Thoracic aorta (tissue), 2 donors: Measurements from ENCODE around the gene MED25. TPM values are rescaled to one million over a fixed set of nuclear protein-coding genes. Genes with fewer than 3 reads are reported as not detected.

ENCODE experiments used
- ATAC-seq: fragments of 150-250 bp; one replicate; pipeline ENCODE4 v1.8.0; 2017; ENCODE audit warnings: low read depth; ENCODE audit not compliant: insufficient number of reproducible peaks, low FRiP score
- DNase-seq: peaks from one replicate; pipeline ENCODE4 v3.0.0-alpha.2; 2020; ENCODE audit warnings: low spot score
- H3K27ac ChIP-seq, 2 donors: fragments of 200-600 bp; sonication (generic); 1 replicate in 1 of 2; 2 replicates in 1 of 2; pipeline ENCODE4 v1.5.1; 2016; ENCODE audit warnings: mild to moderate bottlenecking in 2 of 2, moderate library complexity in 2 of 2
- H3K27me3 ChIP-seq: fragments of 200-600 bp; sonication (generic); replicated peaks from 2 replicates; pipeline ENCODE4 v1.6.0; 2016; ENCODE audit warnings: mild to moderate bottlenecking; ENCODE audit not compliant: insufficient read depth
- H3K36me3 ChIP-seq: fragments of 200-600 bp; sonication (generic); one replicate; pipeline ENCODE4 v1.5.1; 2016
- H3K4me1 ChIP-seq, 2 donors: fragments of 200-600 bp; sonication (generic); 1 replicate in 1 of 2; 2 replicates in 1 of 2; pipeline versions ENCODE4 v1.5.1 to v1.6.0; 2016; ENCODE audit warnings: low read depth in 2 of 2, mild to moderate bottlenecking in 1 of 2; ENCODE audit not compliant: control insufficient read depth in 1 of 2
- H3K4me3 ChIP-seq: fragments of 200-600 bp; sonication (generic); 2 replicates; pipeline ENCODE4 v1.5.1; 2016; ENCODE audit warnings: mild to moderate bottlenecking
- H3K9me3 ChIP-seq: fragments of 200-600 bp; sonication (generic); 2 replicates; pipeline ENCODE4 v1.5.1; 2016
- CTCF ChIP-seq: fragments of 200-600 bp; sonication (generic); IDR thresholded peaks from one replicate; pipeline ENCODE4 v1.5.1; 2019; ENCODE audit warnings: antibody characterized with exemption
- total RNA-seq, 2 donors: library from RNA; depleted of rRNA; stranded (reverse); fragments of >200 nt; gene quantifications; one replicate each; pipeline versions ENCODE4 v1.1.0 to v1.2.3, GENCODE V29; 2016

The MED25 gene
- total RNA-seq, 2 donors from 2014 or later: 29.8 to 37.0 TPM

GRCh38 chr19:49879243-49879963, 61.3 kb downstream of the MED25 start:
- ATAC-seq (no peak), DNase-seq (no peak)
- H3K36me3 ChIP-seq: peaks cover 40% of the 10 kb centered on the region

GRCh38 chr19:49880162-49880869, 62.2 kb downstream of the MED25 start:
- no peak overlapping the region for H3K4me3 ChIP-seq
- no peak for ATAC-seq
- no peaks in the 10 kb centered on the region for H3K27me3 ChIP-seq
- peaks cover 8 to 22% of the 10 kb centered on the region in 2 donors for H3K4me1 ChIP-seq
- no peaks in the 10 kb centered on the region for H3K9me3 ChIP-seq
- H3K36me3 ChIP-seq: peaks cover 48% of the 10 kb centered on the region
- no peak overlapping the region for H3K27ac ChIP-seq
- no peak for DNase-seq
- no peak for TF ChIP-seq CTCF

More at GRCh38 chr19:49879243-49879963, 61.3 kb downstream of the MED25 start:
- TF ChIP-seq CTCF: no peak
- no peak overlapping the region for H3K4me3 ChIP-seq
- peaks cover 9 to 30% of the 10 kb centered on the region in 2 donors for H3K4me1 ChIP-seq
- H3K9me3 ChIP-seq: no peaks in the 10 kb centered on the region
- H3K27me3 ChIP-seq: no peaks in the 10 kb centered on the region
- no peak overlapping the region for H3K27ac ChIP-seq

DNA sequence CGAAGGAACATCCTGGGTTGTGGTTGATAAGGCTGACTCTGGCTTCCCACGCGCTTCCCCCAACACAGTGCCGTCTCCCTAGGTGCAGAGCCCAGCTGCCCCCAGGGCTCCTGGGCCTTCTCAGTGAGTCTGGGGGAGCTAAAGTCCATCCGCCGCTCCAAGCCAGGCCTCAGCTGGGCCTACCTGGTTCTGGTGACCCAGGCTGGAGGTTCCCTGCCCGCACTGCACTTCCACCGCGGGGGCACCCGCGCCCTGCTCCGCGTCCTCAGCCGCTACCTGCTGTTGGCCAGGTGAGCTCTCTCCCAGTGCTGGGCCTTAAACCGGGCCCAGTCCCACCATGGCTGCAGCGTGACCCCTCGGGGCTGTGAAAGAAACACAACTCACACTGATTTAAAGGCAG, 63.1 kb downstream of the MED25 start:
- Histone ChIP-seq H3K27ac (no peak overlapping the region), H3K4me1 (peaks cover 3 to 15% of the 10 kb centered on the region in 2 donors), H3K36me3 (peaks cover 48% of the 10 kb centered on the region), H3K4me3 (no peak overlapping the region), H3K27me3 (no peaks in the 10 kb centered on the region), H3K9me3 (no peaks in the 10 kb centered on the region)
- TF ChIP-seq CTCF: no peak
- ATAC-seq (no peak), DNase-seq (no peak)

GRCh38 chr19:49881672-49882394, 63.7 kb downstream of the MED25 start:
- Histone ChIP-seq H3K4me3 (no peak overlapping the region), H3K27me3 (no peaks in the 10 kb centered on the region), H3K27ac (no peak overlapping the region), H3K9me3 (no peaks in the 10 kb centered on the region), H3K4me1 (peaks cover 3 to 15% of the 10 kb centered on the region in 2 donors), H3K36me3 (peaks cover 48% of the 10 kb centered on the region)
- no peak for ATAC-seq
- DNase-seq: no peak
- TF ChIP-seq CTCF: no peak

DNA sequence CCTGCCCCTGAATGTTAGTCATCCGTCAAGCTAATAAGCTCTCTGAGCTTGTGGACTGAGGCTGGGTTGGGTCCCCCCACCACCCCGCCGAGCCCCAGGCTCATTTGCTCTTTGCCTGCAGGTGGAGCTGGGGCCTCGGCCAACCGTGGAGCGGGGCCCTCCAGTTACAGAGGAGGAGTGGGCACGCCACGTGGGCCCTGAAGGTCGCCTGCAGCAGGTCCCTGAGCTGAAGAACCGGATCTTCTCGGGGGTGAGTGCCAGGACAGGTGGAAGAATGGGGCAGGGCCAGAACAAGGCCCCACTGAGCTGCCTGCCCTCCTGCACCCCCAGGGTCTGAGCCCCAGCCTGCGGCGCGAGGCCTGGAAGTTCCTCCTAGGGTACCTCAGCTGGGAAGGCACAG, 64.6 kb downstream of the MED25 start:
- Histone ChIP-seq H3K27ac (no peak overlapping the region), H3K27me3 (no peaks in the 10 kb centered on the region), H3K9me3 (no peaks in the 10 kb centered on the region), H3K4me3 (no peak overlapping the region), H3K4me1 (peaks cover 3 to 15% of the 10 kb centered on the region in 2 donors), H3K36me3 (peaks cover 48% of the 10 kb centered on the region)
- ATAC-seq: no peak
- no peak for DNase-seq
- TF ChIP-seq CTCF: no peak
